HEK293 (cell line): ENCODE data around the gene TEX52.

Source experiments
- CTCF ChIA-PET: fragments of 350-600 bp; formaldehyde crosslinking; extraction: SDS; loops from one replicate; lab custom pipeline; 2021; ENCODE audit warnings: antibody characterized with exemption; lab: Yijun Ruan, JAX
- POLR2A ChIA-PET: fragments of 300-600 bp; formaldehyde crosslinking; extraction: SDS; loops from one replicate; lab custom pipeline; 2020; ENCODE audit warnings: antibody characterized with exemption, inconsistent platforms; lab: Yijun Ruan, JAX
- H3K27ac ChIP-seq: fragments of 200-500 bp; sonication (Bioruptor generic); 2 replicates; pipeline ENCODE4 v1.5.1; 2014; ENCODE audit warnings: low read depth, low read length, control low read depth, inconsistent platforms; ENCODE audit errors: extremely low read depth
- H3K36me3 ChIP-seq, 2 experiments: fragments of 200-500 bp in 1 of 2; sonication (Bioruptor generic) in 1 of 2; 1 replicate in 1 of 2; 2 replicates in 1 of 2; pipeline ENCODE4 v1.5.1; 2014 to 2017; ENCODE audit warnings: inconsistent platforms in 2 of 2, low read length in 2 of 2; ENCODE audit not compliant: control insufficient read depth in 2 of 2, insufficient read depth in 1 of 2
- H3K4me1 ChIP-seq: fragments of 200-500 bp; sonication (Bioruptor generic); 2 replicates; pipeline ENCODE4 v1.5.1; 2014; ENCODE audit warnings: mild to moderate bottlenecking, low read length, inconsistent platforms; ENCODE audit not compliant: control insufficient read depth, insufficient read depth
- H3K4me3 ChIP-seq: 2 replicates; pipeline ENCODE4 v1.5.1; 2011; ENCODE audit warnings: low read depth, mild to moderate bottlenecking, control low read depth, low read length, moderate library complexity
- H3K9me3 ChIP-seq: fragments of 200-500 bp; sonication (Bioruptor generic); 2 replicates; pipeline ENCODE4 v1.5.1; 2014; ENCODE audit warnings: low read depth, low read length, inconsistent platforms; ENCODE audit not compliant: control insufficient read depth, insufficient read depth
- GLIS1 ChIP-seq: fragments of 450-650 bp; formaldehyde crosslinking; IDR thresholded peaks from 2 replicates; pipeline ENCODE4 v1.5.1; 2016; ENCODE audit warnings: missing biosample characterization, missing genetic modification characterization
- HOXA7 ChIP-seq: sonication (generic); formaldehyde crosslinking; IDR thresholded peaks from 2 replicates; pipeline ENCODE4 v1.8.1; 2022; ENCODE audit warnings: missing genetic modification reagents, borderline replicate concordance
- HOXD13 ChIP-seq: sonication (generic); formaldehyde crosslinking; IDR thresholded peaks from 2 replicates; pipeline ENCODE4 v1.8.0; 2022; ENCODE audit warnings: missing genetic modification reagents, borderline replicate concordance
- KLF16 ChIP-seq: fragments of 450-650 bp; formaldehyde crosslinking; IDR thresholded peaks from 2 replicates; pipeline ENCODE4 v1.5.1; 2017; ENCODE audit warnings: missing biosample characterization, missing genetic modification characterization
- MZF1 ChIP-seq: fragments of 450-650 bp; formaldehyde crosslinking; IDR thresholded peaks from 2 replicates; pipeline ENCODE4 v1.5.1; 2017; ENCODE audit warnings: missing biosample characterization, missing genetic modification characterization, borderline replicate concordance
- PRDM4 ChIP-seq: fragments of 450-650 bp; formaldehyde crosslinking; IDR thresholded peaks from 2 replicates; pipeline ENCODE4 v1.5.1; 2017; ENCODE audit warnings: missing biosample characterization, missing genetic modification characterization
- SCRT2 ChIP-seq: fragments of 450-650 bp; formaldehyde crosslinking; IDR thresholded peaks from 2 replicates; pipeline ENCODE4 v1.5.1; 2016; ENCODE audit warnings: missing biosample characterization, missing genetic modification characterization
- SP2 ChIP-seq: fragments of 450-650 bp; formaldehyde crosslinking; IDR thresholded peaks from 2 replicates; pipeline ENCODE4 v1.5.1; 2016; ENCODE audit warnings: missing biosample characterization, missing genetic modification characterization
- WT1 ChIP-seq: fragments of 450-650 bp; formaldehyde crosslinking; IDR thresholded peaks from 2 replicates; pipeline ENCODE4 v1.5.1; 2016; ENCODE audit warnings: missing biosample characterization, missing genetic modification characterization
- ZNF18 ChIP-seq: fragments of 450-650 bp; formaldehyde crosslinking; IDR thresholded peaks from 2 replicates; pipeline ENCODE4 v1.5.1; 2016; ENCODE audit warnings: missing biosample characterization, missing genetic modification characterization
- ZNF26 ChIP-seq: fragments of 450-650 bp; formaldehyde crosslinking; IDR thresholded peaks from 2 replicates; pipeline ENCODE4 v1.5.1; 2016; ENCODE audit warnings: missing biosample characterization, missing genetic modification characterization
- ZNF324 ChIP-seq: fragments of 450-650 bp; formaldehyde crosslinking; IDR thresholded peaks from 2 replicates; pipeline ENCODE4 v1.5.1; 2016; ENCODE audit warnings: missing biosample characterization, missing genetic modification characterization
- ZNF433 ChIP-seq: fragments of 450-650 bp; formaldehyde crosslinking; IDR thresholded peaks from 2 replicates; pipeline ENCODE4 v1.5.1; 2016; ENCODE audit warnings: missing biosample characterization, missing genetic modification characterization, low read depth
- ZNF501 ChIP-seq: fragments of 450-650 bp; formaldehyde crosslinking; IDR thresholded peaks from 2 replicates; pipeline ENCODE4 v1.5.1; 2016; ENCODE audit warnings: missing biosample characterization, missing genetic modification characterization
- ZNF585B ChIP-seq: fragments of 450-650 bp; formaldehyde crosslinking; IDR thresholded peaks from 2 replicates; pipeline ENCODE4 v1.5.1; 2016; ENCODE audit warnings: missing biosample characterization, missing genetic modification characterization
- ZNF660 ChIP-seq: fragments of 450-650 bp; IDR thresholded peaks from 2 replicates; pipeline ENCODE4 v1.5.1; 2018; ENCODE audit warnings: missing biosample characterization, mild to moderate bottlenecking, missing genetic modification characterization
- ZNF792 ChIP-seq: fragments of 450-650 bp; formaldehyde crosslinking; IDR thresholded peaks from 2 replicates; pipeline ENCODE4 v1.5.1; 2016; ENCODE audit warnings: missing biosample characterization, missing genetic modification characterization
- ZSCAN4 ChIP-seq: fragments of 450-650 bp; formaldehyde crosslinking; IDR thresholded peaks from 2 replicates; pipeline ENCODE4 v1.5.1; 2017; ENCODE audit warnings: missing biosample characterization, missing genetic modification characterization
- TF ChIP-seq, protein P1 (sequence below): fragments of 450-650 bp; formaldehyde crosslinking; IDR thresholded peaks from 2 replicates; pipeline ENCODE4 v1.5.1; 2016; ENCODE audit warnings: missing biosample characterization, missing genetic modification characterization
- TF ChIP-seq, protein P2 (sequence below): fragments of 450-650 bp; formaldehyde crosslinking; conservative IDR thresholded peaks from 2 replicates; pipeline ENCODE4 v1.5.1; 2016; ENCODE audit warnings: low read depth, missing biosample characterization, missing genetic modification characterization

Gene TEX52

DNA sequence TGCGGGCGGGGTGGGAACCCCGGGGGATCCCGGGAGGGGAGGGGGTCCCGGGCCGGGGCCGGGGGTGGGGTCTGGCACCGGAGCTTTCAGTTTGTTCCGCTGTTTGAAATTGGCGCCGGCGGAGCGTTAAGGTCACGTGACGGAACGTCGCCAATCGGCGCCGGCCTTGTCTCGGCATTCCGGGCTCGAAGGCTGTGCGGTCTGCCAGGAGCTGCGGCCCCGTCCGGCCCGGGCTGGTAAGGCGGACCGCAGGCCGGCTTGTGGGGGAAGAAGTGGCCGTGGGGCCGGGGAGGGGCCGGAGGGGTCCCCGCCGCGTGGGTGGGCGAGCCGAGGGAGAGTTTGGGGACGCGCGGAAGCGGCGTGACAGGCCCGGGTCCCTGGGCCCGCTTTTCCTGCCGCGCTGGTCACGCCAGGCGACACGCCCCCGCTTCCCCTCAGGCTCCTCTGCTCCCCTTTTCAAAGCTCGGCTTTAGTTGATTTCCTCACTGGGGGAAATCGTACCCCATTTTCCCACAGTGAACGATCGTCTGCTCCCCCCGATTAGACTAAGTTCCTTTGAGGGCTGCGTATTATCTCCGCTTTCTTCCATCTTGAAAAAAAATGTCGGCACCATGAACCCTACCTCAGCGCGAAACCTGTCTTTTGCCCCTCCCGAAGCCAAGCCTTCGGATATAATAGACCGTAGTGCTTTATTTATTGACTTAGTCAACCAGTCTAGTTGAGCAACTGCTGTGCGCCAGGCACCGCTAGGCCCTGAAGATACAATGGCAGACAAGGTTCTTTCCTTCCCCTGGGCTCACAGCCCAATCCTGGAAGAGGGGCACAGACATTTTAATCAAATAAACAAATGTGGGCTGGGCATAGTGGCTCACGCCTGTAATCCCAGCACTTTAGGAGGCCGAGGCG is 20.5 kb upstream of the TEX52 start, which contains the start of the genes FOXM1 and RHNO1:
Gene FOXM1 (minus strand): TSS at position 128 of the 906 bp plus-strand sequence. CDS start 2,696 bp downstream, outside the sequence.
Gene RHNO1 (plus strand): TSS at position 177 of the 906 bp plus-strand sequence. CDS start 8,144 bp downstream, outside the sequence.
- Histone ChIP-seq H3K4me3 (peak within 1 kb of the TSS; percentile 95), H3K4me1 (peaks cover 13% of the 10 kb centered on the region), H3K9me3 (no peaks in the 10 kb centered on the region), H3K27ac (peak within 1 kb of the TSS; percentile 94), H3K36me3 (peaks cover 37 to 50% of the 10 kb centered on the region in 2 experiments)
- ChIA-PET POLR2A (interaction anchor here (0.6 to 2.5 kb wide), 11 partner anchors 8 to 157 kb away, joined by 3 to 27 read pairs (median 3); partner anchors contain the start of genes FKBP4, TEX52 and TULP3), CTCF (interaction anchor here (0.6 to 2.0 kb wide), 6 partner anchors 8 to 164 kb away, joined by 3 to 6 read pairs (median 5); no protein-coding TSS in a partner anchor)
- TF ChIP-seq, protein P1, sequence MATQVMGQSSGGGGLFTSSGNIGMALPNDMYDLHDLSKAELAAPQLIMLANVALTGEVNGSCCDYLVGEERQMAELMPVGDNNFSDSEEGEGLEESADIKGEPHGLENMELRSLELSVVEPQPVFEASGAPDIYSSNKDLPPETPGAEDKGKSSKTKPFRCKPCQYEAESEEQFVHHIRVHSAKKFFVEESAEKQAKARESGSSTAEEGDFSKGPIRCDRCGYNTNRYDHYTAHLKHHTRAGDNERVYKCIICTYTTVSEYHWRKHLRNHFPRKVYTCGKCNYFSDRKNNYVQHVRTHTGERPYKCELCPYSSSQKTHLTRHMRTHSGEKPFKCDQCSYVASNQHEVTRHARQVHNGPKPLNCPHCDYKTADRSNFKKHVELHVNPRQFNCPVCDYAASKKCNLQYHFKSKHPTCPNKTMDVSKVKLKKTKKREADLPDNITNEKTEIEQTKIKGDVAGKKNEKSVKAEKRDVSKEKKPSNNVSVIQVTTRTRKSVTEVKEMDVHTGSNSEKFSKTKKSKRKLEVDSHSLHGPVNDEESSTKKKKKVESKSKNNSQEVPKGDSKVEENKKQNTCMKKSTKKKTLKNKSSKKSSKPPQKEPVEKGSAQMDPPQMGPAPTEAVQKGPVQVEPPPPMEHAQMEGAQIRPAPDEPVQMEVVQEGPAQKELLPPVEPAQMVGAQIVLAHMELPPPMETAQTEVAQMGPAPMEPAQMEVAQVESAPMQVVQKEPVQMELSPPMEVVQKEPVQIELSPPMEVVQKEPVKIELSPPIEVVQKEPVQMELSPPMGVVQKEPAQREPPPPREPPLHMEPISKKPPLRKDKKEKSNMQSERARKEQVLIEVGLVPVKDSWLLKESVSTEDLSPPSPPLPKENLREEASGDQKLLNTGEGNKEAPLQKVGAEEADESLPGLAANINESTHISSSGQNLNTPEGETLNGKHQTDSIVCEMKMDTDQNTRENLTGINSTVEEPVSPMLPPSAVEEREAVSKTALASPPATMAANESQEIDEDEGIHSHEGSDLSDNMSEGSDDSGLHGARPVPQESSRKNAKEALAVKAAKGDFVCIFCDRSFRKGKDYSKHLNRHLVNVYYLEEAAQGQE (tag by site-specific recombination): no peak
- TF ChIP-seq ZNF660 (tag by site-specific recombination) (peak; percentile 11; the same call in 1 of the 2 replicates), ZNF324 (tag by site-specific recombination) (peak; percentile 79), ZSCAN4 (tag by site-specific recombination) (peak; percentile 70), SCRT2 (tag by site-specific recombination) (no peak), GLIS1 (tag by site-specific recombination) (no peak; the same call in 1 of the 2 replicates), PRDM4 (tag by site-specific recombination) (no peak), ZNF501 (tag by site-specific recombination) (peak; percentile 75), HOXD13 (no peak), ZNF792 (tag by site-specific recombination) (0 out of 2 replicates have a peak, but pooled peaks have one; percentile 53), ZNF433 (tag by site-specific recombination) (no peak), WT1 (tag by site-specific recombination) (peak; percentile 8; the same call in 1 of the 2 replicates), ZNF18 (no peak), MZF1 (tag by site-specific recombination) (no peak), ZNF585B (tag by site-specific recombination) (no peak), HOXA7 (no peak), KLF16 (peak; percentile 93), ZNF26 (tag by site-specific recombination) (no peak), SP2 (tag by site-specific recombination) (peak; percentile 70)
- TF ChIP-seq, protein P2, sequence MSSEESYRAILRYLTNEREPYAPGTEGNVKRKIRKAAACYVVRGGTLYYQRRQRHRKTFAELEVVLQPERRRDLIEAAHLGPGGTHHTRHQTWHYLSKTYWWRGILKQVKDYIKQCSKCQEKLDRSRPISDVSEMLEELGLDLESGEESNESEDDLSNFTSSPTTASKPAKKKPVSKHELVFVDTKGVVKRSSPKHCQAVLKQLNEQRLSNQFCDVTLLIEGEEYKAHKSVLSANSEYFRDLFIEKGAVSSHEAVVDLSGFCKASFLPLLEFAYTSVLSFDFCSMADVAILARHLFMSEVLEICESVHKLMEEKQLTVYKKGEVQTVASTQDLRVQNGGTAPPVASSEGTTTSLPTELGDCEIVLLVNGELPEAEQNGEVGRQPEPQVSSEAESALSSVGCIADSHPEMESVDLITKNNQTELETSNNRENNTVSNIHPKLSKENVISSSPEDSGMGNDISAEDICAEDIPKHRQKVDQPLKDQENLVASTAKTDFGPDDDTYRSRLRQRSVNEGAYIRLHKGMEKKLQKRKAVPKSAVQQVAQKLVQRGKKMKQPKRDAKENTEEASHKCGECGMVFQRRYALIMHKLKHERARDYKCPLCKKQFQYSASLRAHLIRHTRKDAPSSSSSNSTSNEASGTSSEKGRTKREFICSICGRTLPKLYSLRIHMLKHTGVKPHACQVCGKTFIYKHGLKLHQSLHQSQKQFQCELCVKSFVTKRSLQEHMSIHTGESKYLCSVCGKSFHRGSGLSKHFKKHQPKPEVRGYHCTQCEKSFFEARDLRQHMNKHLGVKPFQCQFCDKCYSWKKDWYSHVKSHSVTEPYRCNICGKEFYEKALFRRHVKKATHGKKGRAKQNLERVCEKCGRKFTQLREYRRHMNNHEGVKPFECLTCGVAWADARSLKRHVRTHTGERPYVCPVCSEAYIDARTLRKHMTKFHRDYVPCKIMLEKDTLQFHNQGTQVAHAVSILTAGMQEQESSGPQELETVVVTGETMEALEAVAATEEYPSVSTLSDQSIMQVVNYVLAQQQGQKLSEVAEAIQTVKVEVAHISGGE (tag by site-specific recombination): peak; percentile 37
